ENCODE data around the gene KCP. TPM values are rescaled to one million over a fixed set of nuclear protein-coding genes. Genes with fewer than 3 reads are reported as not detected.

The KCP gene
- total RNA-seq, 1 donor from 2014 or later = 14.5 TPM

DNA sequence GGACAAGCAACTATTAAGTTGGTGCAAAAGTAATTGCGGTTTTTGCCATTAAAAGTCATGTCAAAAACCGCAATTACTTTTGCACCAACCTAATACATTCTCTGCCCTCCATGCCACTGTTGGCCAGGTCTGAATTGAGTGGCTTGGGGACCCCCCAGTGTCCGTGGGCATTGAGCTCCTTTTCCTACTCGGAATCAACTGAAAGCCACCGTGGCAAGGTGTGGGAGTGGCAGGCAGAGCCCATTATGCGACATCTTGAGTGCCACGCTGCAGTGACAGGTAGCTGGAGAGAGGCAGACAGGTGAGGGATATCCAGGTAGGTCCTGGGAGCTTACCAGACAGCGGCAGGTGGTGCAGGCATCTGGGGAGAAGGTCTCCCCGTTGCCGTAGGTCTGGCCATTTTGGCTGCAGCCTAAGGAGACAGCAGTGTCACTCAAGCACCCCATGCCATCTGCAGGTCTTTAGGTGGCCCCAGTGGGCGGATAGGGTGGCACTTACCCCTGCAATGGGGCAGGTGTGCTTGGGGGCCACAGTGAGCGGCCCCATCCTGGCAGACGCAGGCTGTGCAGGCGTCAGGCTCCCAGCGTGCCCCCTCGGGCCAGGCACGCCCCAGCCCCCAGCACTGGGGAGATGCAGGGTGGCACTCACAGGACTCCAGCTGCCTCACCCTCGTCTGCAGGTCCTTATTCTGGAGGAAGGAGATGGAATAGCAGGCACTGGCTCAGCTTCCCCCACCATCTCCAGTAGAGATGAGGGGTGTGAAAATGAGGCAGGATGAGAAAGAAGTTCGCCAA, 3.5 kb downstream of the KCP start:
- no peak for DNase-seq (ENCODE audit: low spot score)

- DNase-seq (ENCODE audit: low spot score) = no peak
Observed at GRCh38 chr7:128906001-128906765, 4.3 kb downstream of the KCP start.

DNA sequence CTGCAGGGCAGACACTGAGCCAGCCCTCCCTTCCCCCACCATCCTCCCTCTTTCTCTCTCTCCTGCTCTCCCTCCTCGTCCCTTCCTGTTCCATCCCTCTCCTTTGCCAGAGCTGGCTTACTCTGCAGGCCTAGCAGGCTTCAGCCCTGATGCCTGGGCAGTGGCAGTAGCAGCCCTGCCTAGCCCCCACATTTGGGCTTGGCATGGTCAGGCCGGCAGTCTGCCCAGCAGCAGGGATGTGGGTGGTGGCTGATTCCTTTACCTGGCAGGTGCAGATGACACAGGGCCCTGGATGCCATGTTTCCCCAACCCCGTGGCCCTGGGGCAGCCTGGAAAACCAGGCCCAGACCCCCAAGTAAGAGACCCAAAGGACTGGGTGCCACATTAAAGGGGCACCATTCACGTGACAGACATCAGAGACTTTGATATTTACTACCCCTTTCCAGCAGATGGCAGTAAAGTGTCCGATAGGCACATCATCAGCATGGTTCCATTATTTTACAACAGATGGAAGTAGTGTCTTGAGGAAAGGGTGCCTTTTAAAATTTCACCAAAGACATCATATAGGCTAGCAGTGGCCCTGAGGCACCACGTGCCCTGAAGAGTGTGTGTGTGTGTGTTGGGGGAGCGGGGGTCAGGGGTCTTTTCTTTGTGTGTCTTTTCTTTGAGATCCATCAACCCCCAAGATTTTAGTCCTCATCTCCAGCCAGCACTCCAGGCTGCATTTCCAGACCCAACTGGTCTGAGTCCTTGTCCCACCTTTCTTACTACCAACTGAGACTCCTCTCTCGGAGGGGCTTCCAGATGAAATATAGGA, 5.9 kb downstream of the KCP start:
- no peak for DNase-seq (ENCODE audit: low spot score)

DNA sequence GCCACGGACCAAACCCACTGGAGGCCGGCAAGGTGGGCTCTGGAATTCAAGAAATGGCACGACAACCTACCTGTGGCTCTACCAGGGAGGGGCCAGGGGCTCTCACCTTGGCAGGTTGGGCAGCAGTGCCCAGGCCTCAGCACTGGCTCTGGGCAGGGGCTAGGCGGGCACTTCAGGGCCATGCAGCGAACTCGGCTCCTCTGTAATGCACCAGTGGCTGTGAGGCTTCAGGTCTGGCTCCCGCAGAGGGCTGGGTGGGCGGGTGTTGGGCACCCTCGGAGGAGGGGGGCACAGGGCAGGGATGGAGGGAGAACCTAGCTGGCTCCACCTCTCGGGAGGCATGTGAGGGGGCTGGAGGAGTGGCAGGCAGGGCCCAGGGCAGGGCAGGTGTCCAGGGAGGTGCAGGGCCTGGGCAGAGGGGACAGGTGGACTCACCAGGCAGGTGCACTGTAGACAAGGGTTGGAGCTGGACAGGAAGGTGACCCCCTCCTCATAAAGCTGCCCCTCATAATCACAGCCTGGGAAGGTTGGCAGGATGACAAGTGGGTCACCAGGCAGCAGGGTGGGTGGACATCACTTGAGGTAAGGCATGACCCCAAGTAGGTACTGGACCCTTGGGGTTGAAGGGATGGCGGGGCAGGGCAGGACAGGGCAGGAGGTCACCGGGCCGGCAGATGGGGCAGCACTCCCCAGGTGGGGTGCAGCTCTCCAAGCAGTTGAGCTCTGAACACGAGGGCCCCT, 6.7 kb downstream of the KCP start:
- no peak for DNase-seq (ENCODE audit: low spot score)

GRCh38 chr7:128902761-128903585, 7.5 kb downstream of the KCP start:
- DNase-seq (ENCODE audit: low spot score) = no peak

GRCh38 chr7:128900237-128900636, 10.3 kb downstream of the KCP start:
- DNase-seq (ENCODE audit: low spot score) = no peak

- no peak for DNase-seq (ENCODE audit: low spot score)
Observed at GRCh38 chr7:128899392-128899791, 11.1 kb downstream of the KCP start.

DNA sequence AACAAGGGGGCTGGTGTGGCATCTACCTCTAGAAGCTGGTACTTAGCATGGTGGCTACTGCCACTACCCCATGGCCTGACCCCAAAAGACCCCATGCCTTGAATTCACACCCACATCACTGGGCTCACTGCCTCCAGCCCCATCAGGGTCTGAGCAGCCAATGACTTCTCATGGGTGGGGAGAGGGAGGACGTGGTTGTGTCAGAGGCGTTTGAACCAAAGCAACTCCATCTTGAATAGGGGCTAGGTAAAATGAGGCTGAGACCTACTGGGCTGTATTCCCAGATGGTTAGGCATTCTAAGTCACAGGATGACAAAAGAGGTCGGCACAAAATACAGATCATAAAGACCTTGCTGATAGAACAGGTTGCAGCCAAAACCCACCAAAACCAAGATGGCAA, 15.2 kb downstream of the KCP start:
- DNase-seq (ENCODE audit: low spot score) = no peak

DNA sequence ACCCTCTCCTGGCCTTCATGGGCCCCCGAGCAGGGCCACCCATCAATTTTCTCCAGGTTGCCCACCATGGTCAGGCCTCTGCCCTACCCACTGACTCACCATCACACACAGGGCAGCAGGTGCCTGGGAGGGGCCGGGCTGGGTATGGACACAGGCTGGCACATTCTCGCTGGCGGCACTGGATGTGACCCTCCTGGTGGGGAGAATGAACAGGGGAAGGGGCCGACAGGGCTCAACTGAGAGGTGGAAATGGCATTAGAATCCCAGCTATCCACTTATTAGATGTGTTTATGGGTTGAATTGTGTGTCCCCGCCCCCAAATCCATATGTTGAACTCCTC, 16.4 kb downstream of the KCP start:
- DNase-seq (ENCODE audit: low spot score) = no peak

DNA sequence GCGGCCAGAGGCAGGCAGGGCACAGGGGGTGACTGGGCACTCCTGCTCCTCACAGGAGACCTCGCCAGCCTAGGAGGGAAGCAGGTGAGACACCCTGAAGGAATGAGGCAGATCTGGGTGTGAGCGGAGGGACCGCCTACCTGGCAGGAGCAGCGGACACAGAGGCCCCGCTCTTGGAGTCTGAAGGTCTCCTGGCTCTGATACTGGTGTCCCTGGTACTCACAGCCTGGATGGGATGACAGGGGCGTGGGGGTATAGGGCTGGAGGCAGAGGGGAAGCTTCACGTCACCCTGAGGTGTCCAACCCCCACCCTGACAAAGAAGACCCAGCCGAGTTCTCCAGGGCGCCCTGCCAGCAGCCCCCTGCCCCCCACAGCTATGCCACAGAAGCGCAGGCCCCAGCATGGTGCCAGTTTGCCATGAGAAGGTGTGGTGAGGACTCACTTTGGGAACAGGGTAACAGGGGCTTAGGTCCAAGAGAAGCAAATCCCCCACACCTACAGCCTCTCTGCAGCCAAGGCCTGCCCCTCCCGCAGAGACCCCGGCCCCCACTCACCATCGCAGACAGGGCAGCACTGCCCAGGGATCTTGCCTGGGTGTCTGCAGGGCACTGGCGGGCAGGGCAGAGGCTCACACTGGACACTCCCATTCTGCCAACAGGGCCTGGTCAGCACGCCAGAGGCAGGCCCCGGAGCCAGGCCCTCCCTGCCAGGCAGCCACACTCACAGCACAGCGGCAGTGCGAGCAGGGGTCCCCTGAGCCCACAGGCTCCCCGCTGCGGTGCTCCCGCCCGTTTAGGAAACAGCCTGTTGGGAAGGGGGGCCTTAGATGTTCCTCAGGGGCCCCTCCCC, 17.0 kb downstream of the KCP start:
- peak; percentile 73 for DNase-seq (ENCODE audit: low spot score)

DNA sequence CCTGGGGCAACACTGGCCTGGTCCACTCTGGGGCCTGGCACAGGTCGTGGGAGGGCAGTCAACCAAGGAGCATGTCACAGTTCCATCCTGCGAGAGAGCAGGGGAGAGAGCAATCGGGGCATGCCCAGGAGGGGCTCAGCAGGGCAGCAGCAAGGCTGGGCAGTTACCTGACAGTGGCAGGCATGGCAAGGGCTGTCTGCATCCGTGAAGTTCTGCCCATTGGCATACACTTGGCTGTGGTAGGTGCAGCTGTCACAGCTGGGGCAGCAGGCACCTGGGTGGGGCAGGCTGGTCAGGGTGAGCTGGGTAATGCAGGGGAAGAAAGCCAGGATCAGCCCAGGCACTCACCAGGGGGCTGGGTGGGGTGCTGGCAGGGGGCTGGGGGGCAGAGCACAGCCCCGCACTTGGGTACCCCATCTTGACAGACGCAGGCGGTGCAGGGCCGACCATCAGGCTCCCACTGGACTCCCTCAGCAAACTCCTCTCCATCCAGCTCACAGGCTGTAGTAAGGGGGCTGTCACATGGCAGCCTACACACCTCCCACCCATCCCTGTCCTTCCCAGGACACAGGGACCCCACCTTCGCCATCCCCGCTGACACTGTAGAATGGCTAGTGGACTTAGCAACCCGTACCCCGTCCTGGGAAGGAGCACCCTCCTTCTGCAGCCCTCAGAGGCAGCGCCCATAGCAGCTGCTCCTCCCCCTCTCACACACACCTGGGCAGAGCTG, 17.8 kb downstream of the KCP start:
- DNase-seq (ENCODE audit: low spot score) = no peak

DNA sequence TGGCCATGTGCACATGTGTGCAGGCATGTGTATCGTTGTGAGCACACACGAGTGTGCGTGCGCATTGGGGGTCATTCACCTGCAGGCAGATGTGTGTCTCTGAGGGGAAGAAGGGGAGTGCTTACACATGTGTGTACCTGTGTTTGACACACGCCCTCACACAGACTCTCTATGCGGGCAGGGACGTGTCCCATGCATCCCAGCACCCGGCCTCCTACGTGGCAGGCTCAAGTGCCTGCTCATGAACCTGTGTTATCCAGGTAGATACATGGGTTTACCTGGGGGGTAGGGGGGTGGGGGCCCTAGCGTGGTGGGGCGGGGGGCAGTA, 18.6 kb downstream of the KCP start:
- no peak for DNase-seq (ENCODE audit: low spot score)

GRCh38 chr7:128891110-128891941, 19.2 kb downstream of the KCP start:
- no peak for DNase-seq (ENCODE audit: low spot score)

GRCh38 chr7:128890306-128891109, 20.0 kb downstream of the KCP start:
- no peak for DNase-seq (ENCODE audit: low spot score)

GRCh38 chr7:128889121-128889520, 21.4 kb downstream of the KCP start:
- no peak for DNase-seq (ENCODE audit: low spot score)

DNA sequence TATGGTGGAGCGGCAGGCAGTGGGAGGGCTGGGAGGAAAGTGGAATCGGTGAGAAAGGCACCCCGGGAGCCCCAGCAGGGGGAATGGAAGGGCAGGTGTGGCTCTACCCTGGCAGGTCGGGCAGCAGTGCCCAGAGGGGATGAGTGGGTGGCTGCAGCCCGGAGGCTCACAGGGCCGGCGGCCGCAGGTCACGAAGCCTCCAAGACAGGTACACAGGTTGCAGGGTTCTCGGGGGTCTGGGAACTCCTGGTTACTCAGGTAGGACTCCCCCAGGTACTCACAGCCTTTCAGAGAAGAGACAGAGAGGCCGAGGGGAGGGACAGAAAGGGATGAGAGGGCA, 21.8 kb downstream of the KCP start:
- no peak for DNase-seq (ENCODE audit: low spot score)

DNA sequence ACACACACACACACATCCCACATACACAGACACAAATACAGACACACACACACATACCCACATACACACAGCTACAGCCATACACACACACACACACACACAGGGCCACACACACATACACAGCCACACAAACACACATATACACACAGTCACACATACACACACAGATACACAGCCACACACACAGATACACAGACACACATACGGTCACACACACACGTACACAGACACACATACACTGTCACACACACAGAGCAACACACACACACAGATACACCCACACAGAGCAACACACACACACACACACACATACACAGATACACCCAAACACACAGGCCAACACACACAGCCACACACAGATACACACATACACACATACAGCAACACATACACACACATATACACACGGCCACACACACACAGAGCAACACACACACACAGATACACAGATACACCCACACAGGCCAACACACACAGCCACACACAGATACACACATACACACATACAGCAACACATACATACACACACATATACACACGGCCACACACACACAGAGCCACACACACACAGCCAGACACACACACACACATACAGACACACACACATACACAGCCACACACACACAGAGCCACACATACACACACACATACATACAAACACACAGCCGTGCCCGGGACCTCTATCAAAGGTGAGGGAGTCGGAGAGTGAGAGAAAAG, 22.3 kb downstream of the KCP start:
- no peak for DNase-seq (ENCODE audit: low spot score)

Data from ureter (tissue), 1 donor.